Measurements from ENCODE around the gene FLT3LG. TPM values are rescaled to one million over a fixed set of nuclear protein-coding genes. Genes with fewer than 3 reads are reported as not detected.
A peak's percentile ranks its signal among the peaks of the same experiment; 100 is the strongest.

Gene FLT3LG
- total RNA-seq, 2 experiments from 2014 or later: 8.2 to 8.4 TPM

GRCh38 chr19:49428547-49429451, 45.2 kb upstream of the FLT3LG start:
- H3K36me3 ChIP-seq (ENCODE audit: insufficient read depth, low read length): no peaks in the 10 kb centered on the region
- BruUV-seq (replicated peaks): no TSS peak
- no peak overlapping the region for H3K4me2 ChIP-seq (ENCODE audit: low read length)

GRCh38 chr19:49430172-49430677, 43.8 kb upstream of the FLT3LG start:
- no TSS peak for BruUV-seq (replicated peaks)
- DNase-seq (ENCODE audit: low spot score): no peak
- Histone ChIP-seq H4K20me1 (ENCODE audit: insufficient read depth, low read length) (no peaks in the 10 kb centered on the region), H3K79me2 (ENCODE audit: insufficient read depth, low read depth, low read length) (no peaks in the 10 kb centered on the region), H3K4me1 (ENCODE audit: insufficient read depth, low read length, poor library complexity, severe bottlenecking) (peaks cover 47% of the 10 kb centered on the region), H3K9me2 (ENCODE audit: insufficient read depth, low read length) (no peaks in the 10 kb centered on the region), H3K27ac (ENCODE audit: low read depth, low read length, poor library complexity, severe bottlenecking) (no peak overlapping the region), H3K9me3 (ENCODE audit: low read length) (no peaks in the 10 kb centered on the region), H3K4me2 (ENCODE audit: low read length) (peak overlapping the region; percentile 5; the same call in 1 of the 2 replicates), H3K36me3 (ENCODE audit: insufficient read depth, low read length) (no peaks in the 10 kb centered on the region), H2AFZ (ENCODE audit: low read length) (peak overlapping the region; percentile 22; the same call in 1 of the 2 replicates), H3K4me3 (ENCODE audit: low read depth, low read length, poor library complexity, severe bottlenecking) (no peak overlapping the region)
- intact Hi-C loops (cut with micrococcal nuclease; ENCODE audit: unreplicated experiment): loop anchor here (1.0 kb wide), 1 partner anchor 38 kb away; no protein-coding TSS in a partner anchor
- TF ChIP-seq CTCF (conservative IDR thresholded peaks at IDR 0.05; ENCODE audit: low read length): no peak
- TF ChIP-seq EZH2phosphoT487 (IDR thresholded peaks at IDR 0.05; ENCODE audit: borderline replicate concordance, low read depth, low read length): no peak
- ChIA-PET CTCF (ENCODE audit: unreplicated experiment) (no interaction called here), POLR2A (interaction anchor here (0.6 to 1.9 kb wide), 2 partner anchors 19 to 107 kb away, joined by 3 to 5 read pairs; no protein-coding TSS in a partner anchor)

More at GRCh38 chr19:49428547-49429451, 45.2 kb upstream of the FLT3LG start:
- CTCF ChIA-PET (ENCODE audit: unreplicated experiment): interaction anchor here (0.6 kb wide), 1 partner anchor 11 kb away, joined by 3 read pairs; no protein-coding TSS in a partner anchor
- H4K20me1 ChIP-seq (ENCODE audit: insufficient read depth, low read length): no peaks in the 10 kb centered on the region
- H2AFZ ChIP-seq (ENCODE audit: low read length): no peak overlapping the region
- H3K79me2 ChIP-seq (ENCODE audit: insufficient read depth, low read depth, low read length): no peaks in the 10 kb centered on the region
- no peak for DNase-seq (ENCODE audit: low spot score)
- intact Hi-C loops (cut with micrococcal nuclease; ENCODE audit: unreplicated experiment): no loop called here
- H3K27ac ChIP-seq (ENCODE audit: low read depth, low read length, poor library complexity, severe bottlenecking): no peak overlapping the region
- H3K4me1 ChIP-seq (ENCODE audit: insufficient read depth, low read length, poor library complexity, severe bottlenecking): peaks cover 58% of the 10 kb centered on the region
- no peaks in the 10 kb centered on the region for H3K9me3 ChIP-seq (ENCODE audit: low read length)
- no peaks in the 10 kb centered on the region for H3K9me2 ChIP-seq (ENCODE audit: insufficient read depth, low read length)
- no peak overlapping the region for H3K4me3 ChIP-seq (ENCODE audit: low read depth, low read length, poor library complexity, severe bottlenecking)
- POLR2A ChIA-PET: interaction anchor here (0.8 to 1.9 kb wide), 2 partner anchors 17 to 36 kb away, joined by 5 to 10 read pairs; no protein-coding TSS in a partner anchor
- TF ChIP-seq EZH2phosphoT487 (IDR thresholded peaks at IDR 0.05; ENCODE audit: borderline replicate concordance, low read depth, low read length) (no peak), CTCF (conservative IDR thresholded peaks at IDR 0.05; ENCODE audit: low read length) (no peak)

Data from OCI-LY7 (cell line).